ENCODE results near the gene PABPC1L.

PABPC1L gene

GRCh38 chr20:44983093-44983674 is 73.3 kb downstream of the PABPC1L start:
- Mint-ChIP-seq H3K36me3 (ENCODE audit: low read depth) (peaks cover 47% of the 10 kb centered on the region), H3K4me1 (no peaks in the 10 kb centered on the region), H3K27me3 (ENCODE audit: low read depth, poor library complexity) (no peaks in the 10 kb centered on the region), H3K4me3 (no peak overlapping the region), H3K27ac (peak overlapping the region; percentile 72), H3K9me3 (no peaks in the 10 kb centered on the region)
- no peak for DNase-seq
- TF ChIP-seq, protein P1, sequence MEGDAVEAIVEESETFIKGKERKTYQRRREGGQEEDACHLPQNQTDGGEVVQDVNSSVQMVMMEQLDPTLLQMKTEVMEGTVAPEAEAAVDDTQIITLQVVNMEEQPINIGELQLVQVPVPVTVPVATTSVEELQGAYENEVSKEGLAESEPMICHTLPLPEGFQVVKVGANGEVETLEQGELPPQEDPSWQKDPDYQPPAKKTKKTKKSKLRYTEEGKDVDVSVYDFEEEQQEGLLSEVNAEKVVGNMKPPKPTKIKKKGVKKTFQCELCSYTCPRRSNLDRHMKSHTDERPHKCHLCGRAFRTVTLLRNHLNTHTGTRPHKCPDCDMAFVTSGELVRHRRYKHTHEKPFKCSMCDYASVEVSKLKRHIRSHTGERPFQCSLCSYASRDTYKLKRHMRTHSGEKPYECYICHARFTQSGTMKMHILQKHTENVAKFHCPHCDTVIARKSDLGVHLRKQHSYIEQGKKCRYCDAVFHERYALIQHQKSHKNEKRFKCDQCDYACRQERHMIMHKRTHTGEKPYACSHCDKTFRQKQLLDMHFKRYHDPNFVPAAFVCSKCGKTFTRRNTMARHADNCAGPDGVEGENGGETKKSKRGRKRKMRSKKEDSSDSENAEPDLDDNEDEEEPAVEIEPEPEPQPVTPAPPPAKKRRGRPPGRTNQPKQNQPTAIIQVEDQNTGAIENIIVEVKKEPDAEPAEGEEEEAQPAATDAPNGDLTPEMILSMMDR (IDR thresholded peaks at IDR 0.05) = no peak

DNA sequence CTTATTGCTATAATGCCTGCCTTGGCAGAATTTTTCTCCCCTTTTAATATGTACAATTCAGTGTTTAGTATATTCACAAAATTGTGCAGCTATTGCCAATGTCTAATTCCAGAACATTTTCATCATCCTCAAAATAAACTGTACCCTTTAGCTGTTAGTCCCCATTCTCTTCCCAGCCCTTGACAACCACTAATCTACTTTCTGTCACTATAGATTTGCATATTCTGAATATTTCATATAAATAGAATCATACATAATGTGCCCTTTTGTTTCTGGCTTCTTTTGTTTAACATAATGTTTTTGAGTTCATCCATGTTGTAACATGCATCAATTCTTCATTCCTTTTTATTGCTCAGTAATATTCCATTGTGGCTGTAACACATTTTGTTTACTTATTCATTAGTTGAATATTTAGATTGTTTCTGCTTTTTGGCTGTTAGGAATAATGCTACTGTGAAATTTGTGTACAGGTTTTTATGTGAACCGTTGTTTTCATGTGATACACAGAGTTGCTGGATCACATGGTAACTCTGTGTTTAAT is 78.8 kb downstream of the PABPC1L start:
- DNase-seq = no peak
- Mint-ChIP-seq H3K36me3 (ENCODE audit: low read depth) (peaks cover 28% of the 10 kb centered on the region), H3K9me3 (no peaks in the 10 kb centered on the region), H3K27me3 (ENCODE audit: low read depth, poor library complexity) (no peaks in the 10 kb centered on the region), H3K4me3 (no peak overlapping the region), H3K27ac (no peak overlapping the region), H3K4me1 (no peaks in the 10 kb centered on the region)
- TF ChIP-seq, protein P1 (IDR thresholded peaks at IDR 0.05) = no peak
